AG04449 (cell line): ENCODE measurements around the gene CDC14A.
"Not testable (repeated sequence)": the region's sequence is repeated elsewhere in the genome, so short reads cannot be mapped to it uniquely, and the experiment has no call there.

Experiments
- CTCF ChIA-PET: fragments of 350-600 bp; formaldehyde crosslinking; extraction: SDS; loops from one replicate; lab custom pipeline; 2021; ENCODE audit warnings: antibody characterized with exemption; lab: Yijun Ruan, JAX
- POLR2A ChIA-PET: fragments of 400-600, 350-600 bp; formaldehyde crosslinking; extraction: SDS; loops from one replicate; lab custom pipeline; 2020; ENCODE audit warnings: antibody characterized with exemption, inconsistent platforms; lab: Yijun Ruan, JAX
- DNase-seq: peaks from one replicate; pipeline ENCODE4 v3.0.0-alpha.2; 2010; ENCODE audit warnings: low read depth, low spot score
- H3K4me3 ChIP-seq: 2 replicates; pipeline ENCODE4 v1.5.1; 2011; ENCODE audit warnings: low read depth, mild to moderate bottlenecking, control low read depth, low read length
- CTCF ChIP-seq: IDR thresholded peaks from one replicate; pipeline ENCODE4 v1.5.1; 2011; ENCODE audit warnings: mild to moderate bottlenecking, moderate library complexity, low read length, control low read depth, inconsistent platforms; ENCODE audit not compliant: insufficient read depth; ENCODE audit errors: missing control alignments

The CDC14A gene

GRCh38 chr1:100332331-100332730 is 20.0 kb upstream of the CDC14A start:
- POLR2A ChIA-PET: no interaction called here
- CTCF ChIA-PET: no interaction called here
- no peak for DNase-seq

GRCh38 chr1:100335436-100335835 is 16.9 kb upstream of the CDC14A start:
- no peak for TF ChIP-seq CTCF
- no peak overlapping the region for H3K4me3 ChIP-seq
- no peak for DNase-seq
- POLR2A ChIA-PET: no interaction called here
- CTCF ChIA-PET: no interaction called here

More at GRCh38 chr1:100332331-100332730, 20.0 kb upstream of the CDC14A start:
- no peak for TF ChIP-seq CTCF
- H3K4me3 ChIP-seq: no peak overlapping the region

GRCh38 chr1:100337878-100338277 is 14.4 kb upstream of the CDC14A start:
- DNase-seq, CTCF ChIA-PET, POLR2A ChIA-PET, H3K4me3 ChIP-seq: not testable (repeated sequence)

- DNase-seq, CTCF ChIA-PET, H3K4me3 ChIP-seq, POLR2A ChIA-PET: not testable (repeated sequence)
Observed at GRCh38 chr1:100339735-100340134, 12.6 kb upstream of the CDC14A start.

GRCh38 chr1:100340494-100340893 is 11.8 kb upstream of the CDC14A start:
- ChIA-PET POLR2A (no interaction called here), CTCF (no interaction called here)
- no peak for TF ChIP-seq CTCF
- H3K4me3 ChIP-seq: no peak overlapping the region
- DNase-seq: no peak

- no peak for DNase-seq
- no peak for TF ChIP-seq CTCF
- H3K4me3 ChIP-seq: no peak overlapping the region
- POLR2A ChIA-PET: no interaction called here
- CTCF ChIA-PET: interaction anchor here (1.0 kb wide), 1 partner anchor 10 kb away, joined by 3 read pairs; no protein-coding TSS in a partner anchor
Observed at GRCh38 chr1:100342348-100342747, 10.0 kb upstream of the CDC14A start.

- ChIA-PET POLR2A (no interaction called here), CTCF (no interaction called here)
- no peak for TF ChIP-seq CTCF
Observed at GRCh38 chr1:100343897-100344296, 8.4 kb upstream of the CDC14A start.

More at GRCh38 chr1:100343897-100344296, 8.4 kb upstream of the CDC14A start:
- H3K4me3 ChIP-seq: no peak overlapping the region
- no peak for DNase-seq
